Left ventricle myocardium superior (tissue), 1 donor: ENCODE data around the gene METTL9. TPM values are rescaled to one million over a fixed set of nuclear protein-coding genes. Genes with fewer than 3 reads are reported as not detected.
"Not testable (repeated sequence)": the region's sequence is repeated elsewhere in the genome, so short reads cannot be mapped to it uniquely, and the experiment has no call there.

Source experiments
- ATAC-seq: fragments of 200-7000 bp; cut with Tn5 transposase; one replicate; pipeline ENCODE4 v1.9.1; 2020; ENCODE audit warnings: mild to moderate bottlenecking, moderate library complexity
- DNase-seq: peaks from one replicate; pipeline ENCODE4 v3.0.0-alpha.2; 2020
- intact Hi-C: fragments of 100-400 bp; cut with micrococcal nuclease; formaldehyde crosslinking; loops from one replicate; pipeline ENCODE4 v1.11.0; 2022
- total RNA-seq: library from RNA; stranded (reverse); fragmentation: NEBNext Ultra II Directional; extraction: Animal tissue kit (Norgen Biotek cat#: 25700); gene quantifications from one replicate; pipeline ENCODE4 v1.2.1, GENCODE V29; 2021
- donor health status: DM: no; HTN: yes; CAD: no; lungs with severe emphysema.

Gene METTL9
- total RNA-seq, 1 donor from 2014 or later, result 53.4 TPM

DNA sequence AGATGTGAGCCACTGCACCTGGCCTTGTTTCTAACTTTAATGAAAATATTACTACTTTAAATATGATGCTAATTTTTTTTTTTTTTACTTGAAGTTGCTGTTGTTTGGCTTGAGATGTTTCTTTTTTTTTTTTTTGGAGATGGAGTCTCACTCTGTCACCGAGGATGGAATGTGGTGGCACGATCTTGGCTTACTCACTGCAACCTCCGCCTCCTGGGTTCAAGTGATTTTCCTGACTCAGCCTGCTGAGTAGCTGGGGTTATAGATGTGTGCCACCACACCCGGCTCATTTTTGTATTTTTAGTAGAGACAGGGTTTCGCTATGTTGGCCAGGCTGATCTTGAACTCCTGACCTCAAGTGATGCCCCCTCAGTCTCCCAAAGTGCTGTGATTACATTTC, 29.4 kb downstream of the METTL9 start:
- intact Hi-C loops, result no loop called here
- DNase-seq (no peak), ATAC-seq (no peak)

DNA sequence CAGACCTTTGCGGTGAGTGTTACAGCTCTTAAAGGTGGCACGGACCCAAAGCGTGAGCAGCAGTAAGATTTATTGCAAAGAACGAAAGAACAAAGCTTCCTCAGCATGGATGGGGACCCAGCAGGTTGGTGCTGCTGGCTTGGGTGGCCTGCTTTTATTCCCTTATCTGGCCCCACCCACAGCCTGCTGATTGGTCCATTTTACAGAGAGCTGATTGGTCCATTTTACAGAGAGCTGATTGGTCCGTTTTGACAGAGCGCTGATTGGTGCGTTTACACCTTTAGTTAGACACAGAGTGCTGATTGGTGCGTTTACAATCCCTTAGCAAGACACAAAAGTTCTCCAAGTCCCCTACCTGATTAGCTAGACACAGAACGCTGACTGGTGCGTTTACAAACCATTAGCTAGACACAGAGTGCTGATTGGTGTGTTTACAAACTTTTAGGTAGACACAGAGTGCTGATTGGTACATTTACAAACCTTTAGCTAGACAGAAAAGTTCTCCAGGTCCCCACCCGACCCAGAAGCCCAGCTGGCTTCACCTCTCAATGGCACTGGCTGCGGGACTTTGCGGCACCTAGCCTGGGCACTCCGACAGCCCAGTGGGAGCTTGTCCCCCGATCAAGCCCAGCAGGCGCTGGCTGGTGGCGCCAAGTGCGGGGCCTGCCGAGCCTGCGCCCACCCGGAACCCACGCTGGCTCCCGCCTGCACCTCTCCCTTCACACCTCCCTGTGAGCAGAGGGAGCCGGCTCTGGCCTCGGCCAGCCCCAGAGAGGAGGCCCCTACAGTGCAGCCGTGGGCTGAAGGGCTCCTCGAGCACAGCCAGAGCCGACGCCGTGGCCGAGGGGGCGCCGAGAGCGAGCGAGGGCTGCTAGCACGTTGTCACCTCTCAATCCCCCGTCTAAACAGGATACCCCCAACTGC, 30.5 kb downstream of the METTL9 start:
- DNase-seq, intact Hi-C loops, ATAC-seq: not testable (repeated sequence)

- DNase-seq, ATAC-seq, intact Hi-C loops: not testable (repeated sequence)
These were observed 31.5 kb downstream of the METTL9 start for GRCh38 chr16:21630866-21631265.

GRCh38 chr16:21631376-21631775, 32.0 kb downstream of the METTL9 start:
- DNase-seq, ATAC-seq, intact Hi-C loops: not testable (repeated sequence)

DNA sequence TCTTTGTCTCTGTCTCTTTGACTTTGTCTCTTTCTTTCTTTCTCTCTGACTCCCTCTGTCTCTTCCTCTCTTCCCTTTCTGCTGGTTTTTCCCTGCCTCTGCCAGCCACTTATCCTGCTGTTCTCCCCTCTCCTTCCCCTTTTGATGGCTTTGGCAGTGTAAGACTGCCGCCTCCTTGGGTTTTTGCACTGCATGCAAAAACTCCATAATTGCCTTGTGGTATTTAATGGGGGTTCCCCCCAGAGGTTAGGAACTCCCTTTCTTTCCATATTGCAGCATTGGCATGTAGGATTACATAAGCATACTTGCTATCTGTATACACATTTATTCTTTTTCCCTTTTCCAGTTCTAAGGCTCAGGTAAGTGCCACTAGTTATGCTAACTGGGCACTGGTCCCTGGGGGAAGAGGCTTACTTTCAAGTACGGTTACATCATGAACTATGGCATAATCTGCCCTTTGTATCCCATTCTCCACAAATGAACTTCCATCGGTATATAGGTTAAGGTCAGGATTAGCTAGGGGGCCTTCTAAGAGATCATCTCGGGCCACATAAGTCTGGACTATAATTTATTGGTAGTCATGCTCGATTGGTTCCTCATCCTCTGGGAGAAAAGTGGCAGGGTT, 32.7 kb downstream of the METTL9 start:
- intact Hi-C loops, ATAC-seq, DNase-seq: not testable (repeated sequence)

- intact Hi-C loops, result no loop called here
- ATAC-seq, result no peak
These were observed 34.8 kb downstream of the METTL9 start for GRCh38 chr16:21634216-21634615.

DNA sequence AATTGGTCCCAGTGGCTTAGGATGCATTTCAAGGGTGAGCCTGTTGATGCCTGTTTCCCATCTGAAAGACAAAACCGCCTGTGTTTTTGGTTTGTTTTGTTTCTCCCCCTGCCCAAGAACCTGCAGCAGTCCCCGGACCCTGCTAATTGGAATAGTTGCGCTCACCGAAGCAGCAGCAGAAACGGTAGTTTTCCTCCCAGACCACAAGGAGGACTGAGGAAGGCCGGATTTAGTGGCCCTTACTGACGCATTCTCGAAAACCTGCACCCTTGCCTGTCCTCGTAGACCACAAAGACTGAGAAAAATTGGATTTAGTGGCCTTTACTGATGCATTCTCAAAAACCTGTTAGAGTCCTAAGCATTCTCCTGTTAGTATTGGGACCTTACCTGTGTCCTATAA, 36.3 kb downstream of the METTL9 start:
- ATAC-seq, intact Hi-C loops, DNase-seq: not testable (repeated sequence)

More at GRCh38 chr16:21634216-21634615, 34.8 kb downstream of the METTL9 start:
- no peak for DNase-seq

DNA sequence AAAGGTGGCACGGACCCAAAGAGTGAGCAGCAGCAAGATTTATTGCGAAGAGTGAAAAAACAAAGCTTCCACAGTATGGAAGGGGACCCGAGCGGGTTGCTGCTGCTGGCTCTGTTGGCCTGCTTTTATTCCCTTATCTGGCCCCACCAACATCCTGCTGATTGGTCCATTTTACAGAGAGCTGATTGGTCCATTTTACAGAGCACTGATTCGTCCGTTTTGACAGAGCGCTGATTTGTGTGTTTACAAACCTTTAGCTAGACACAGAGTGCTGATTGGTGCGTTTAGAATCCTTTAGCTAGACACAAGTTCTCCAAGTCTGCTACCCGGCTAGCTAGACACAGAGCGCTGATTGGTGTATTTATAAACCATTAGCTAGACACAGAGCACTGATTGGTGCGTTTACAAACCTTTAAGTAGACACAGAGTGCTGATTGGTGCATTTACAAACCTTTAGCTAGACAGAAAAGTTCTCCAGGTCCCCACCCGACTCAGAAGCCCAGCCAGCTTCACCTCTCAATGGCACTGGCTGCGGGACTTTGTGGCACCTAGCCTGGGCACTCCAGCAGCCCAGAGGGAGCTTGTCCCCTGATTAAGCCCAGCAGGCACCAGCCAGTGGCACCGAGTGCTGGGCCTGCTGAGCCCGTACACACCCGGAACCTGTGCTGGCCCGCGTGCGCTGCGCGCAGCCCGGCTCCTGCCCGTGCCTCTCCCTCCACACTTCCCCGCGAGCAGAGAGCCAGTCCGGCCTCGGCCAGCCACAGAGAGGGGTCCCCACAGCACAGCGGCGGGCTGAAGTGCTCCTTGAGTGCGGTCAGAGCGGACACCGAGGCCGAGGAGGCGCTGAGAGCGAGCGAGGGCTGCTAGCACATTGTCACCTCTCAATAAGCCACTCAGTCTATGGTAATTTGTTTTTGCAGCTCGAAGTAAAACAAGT, 37.9 kb downstream of the METTL9 start:
- ATAC-seq (no peak), DNase-seq (no peak)
- intact Hi-C loops, result no loop called here

DNA sequence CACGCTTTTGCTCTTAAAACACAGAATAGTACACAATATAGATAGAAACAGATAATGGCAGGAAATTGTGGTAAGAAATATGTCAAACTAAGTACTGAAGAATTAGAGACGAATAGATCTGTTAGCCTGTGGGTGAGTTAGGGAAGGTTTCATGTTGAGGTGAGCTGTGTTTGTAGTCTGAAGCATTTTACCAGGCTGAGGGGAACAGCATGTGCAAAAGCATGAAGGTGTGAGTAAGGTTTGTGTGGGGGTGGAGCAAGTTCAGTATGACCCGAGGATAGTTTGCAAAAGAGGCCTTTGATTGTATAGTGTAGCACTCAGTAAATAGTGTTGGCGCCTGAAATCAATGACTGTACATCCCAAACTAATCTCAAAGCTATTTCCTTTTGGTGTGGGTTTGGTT, 39.2 kb downstream of the METTL9 start:
- ATAC-seq (no peak), DNase-seq (no peak)
- intact Hi-C loops, result no loop called here

GRCh38 chr16:21639493-21639892, 40.1 kb downstream of the METTL9 start:
- no peak for ATAC-seq
- DNase-seq, result no peak
- intact Hi-C loops, result no loop called here

- ATAC-seq (no peak), DNase-seq (no peak)
- intact Hi-C loops, result no loop called here
These were observed 42.5 kb downstream of the METTL9 start for GRCh38 chr16:21641916-21642315.

GRCh38 chr16:21642861-21643260, 43.5 kb downstream of the METTL9 start:
- ATAC-seq (no peak), DNase-seq (no peak)
- intact Hi-C loops, result no loop called here

- intact Hi-C loops, result no loop called here
- no peak for ATAC-seq
- no peak for DNase-seq
These were observed 44.4 kb downstream of the METTL9 start for GRCh38 chr16:21643785-21644184.

GRCh38 chr16:21644674-21645073, 45.3 kb downstream of the METTL9 start:
- intact Hi-C loops, result no loop called here
- ATAC-seq (no peak), DNase-seq (no peak)

GRCh38 chr16:21645261-21645721, 45.9 kb downstream of the METTL9 start:
- ATAC-seq (peak; percentile 65), DNase-seq (no peak)
- intact Hi-C loops, result no loop called here

DNA sequence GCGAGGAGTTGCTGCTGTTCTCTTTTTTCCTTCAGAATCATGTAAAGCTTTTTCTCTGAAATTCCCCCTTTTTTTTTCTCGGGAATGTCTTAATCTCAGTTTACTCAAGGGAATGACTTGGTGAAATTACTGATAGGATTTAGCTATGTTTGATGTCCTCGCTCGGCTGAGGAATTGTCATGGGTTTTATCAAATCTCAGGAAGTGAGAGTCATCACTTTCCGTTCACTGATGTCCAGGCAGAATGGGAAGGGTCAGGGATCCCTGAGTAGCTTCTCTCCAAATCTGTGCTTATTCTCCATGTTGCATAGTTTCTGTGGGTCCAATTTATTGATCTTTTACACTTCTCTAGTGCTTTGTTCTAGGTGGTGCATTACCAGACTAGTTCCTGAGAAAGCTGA, 46.7 kb downstream of the METTL9 start:
- ATAC-seq, result peak; percentile 42
- DNase-seq, result no peak
- intact Hi-C loops, result no loop called here

DNA sequence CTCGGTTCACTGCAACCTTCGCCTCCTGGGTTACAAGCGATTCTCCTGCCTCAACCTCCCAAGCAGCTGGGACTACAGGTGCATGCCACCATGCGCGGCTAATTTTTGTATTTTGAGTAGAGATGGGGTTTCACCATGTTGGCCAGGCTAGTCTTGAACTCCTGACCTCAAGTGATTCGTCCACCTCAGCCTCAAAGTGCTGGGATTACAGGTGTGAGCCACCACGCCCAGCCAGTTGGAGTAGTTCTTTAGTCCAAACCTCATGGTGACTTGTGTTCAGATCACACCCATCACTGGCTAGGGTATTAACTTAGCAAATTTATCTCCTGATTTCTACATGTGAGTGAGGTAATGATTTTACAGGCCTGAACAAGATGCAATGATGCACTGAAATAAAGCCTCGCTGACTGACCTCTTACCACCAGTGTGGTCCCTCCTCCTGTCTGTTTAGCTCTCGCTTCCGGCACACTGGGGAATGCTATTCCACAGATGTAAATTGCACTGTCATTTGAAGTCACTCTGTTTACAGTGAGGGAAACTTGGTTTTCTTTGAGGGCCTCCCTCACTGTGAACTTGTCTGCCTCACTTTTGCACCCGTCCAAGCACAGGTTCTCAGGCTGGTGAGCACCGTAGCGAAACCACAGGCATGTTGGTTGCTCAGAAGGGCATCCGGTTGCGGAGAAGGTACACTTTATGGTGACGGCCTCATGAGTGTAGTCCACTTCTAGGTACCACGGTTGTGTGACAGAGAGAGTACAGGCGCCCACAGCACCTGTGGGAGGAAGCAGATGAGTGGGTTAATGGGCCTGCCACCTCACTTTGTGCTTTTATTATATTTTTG, 47.6 kb downstream of the METTL9 start:
- DNase-seq, result no peak
- ATAC-seq, result no peak
- intact Hi-C loops, result no loop called here

DNA sequence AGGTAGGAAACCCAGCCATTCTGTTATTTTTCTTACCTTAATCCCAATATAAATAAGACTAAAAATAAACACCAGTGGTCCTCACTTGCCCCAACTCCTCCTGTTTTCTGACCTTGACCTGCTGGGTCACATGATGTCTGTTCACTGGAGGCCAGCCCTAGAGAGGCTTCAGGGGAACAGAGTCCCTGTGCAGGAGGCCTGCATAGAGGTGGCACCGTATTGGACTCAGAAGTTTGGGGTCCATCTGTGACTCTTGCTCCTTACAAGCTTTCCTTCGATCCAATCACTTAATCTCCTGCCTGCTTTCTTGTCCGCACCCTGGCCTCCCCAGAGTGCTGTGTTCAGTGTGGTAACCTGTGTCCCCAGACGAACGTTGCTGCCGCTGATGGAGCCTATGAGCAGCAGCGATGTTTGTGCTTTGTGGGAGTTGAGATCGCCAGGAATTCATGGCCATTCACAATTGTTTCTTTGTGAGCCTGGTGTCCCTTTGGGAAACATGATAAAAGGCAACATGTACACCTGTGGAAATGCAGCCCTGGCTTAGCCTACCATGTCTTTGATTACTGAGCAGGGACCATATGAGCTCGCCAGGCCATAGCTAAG, 48.3 kb downstream of the METTL9 start:
- intact Hi-C loops, result no loop called here
- DNase-seq (no peak), ATAC-seq (no peak)
